Measurements from ENCODE around the gene ALDH7A1. TPM values are rescaled to one million over a fixed set of nuclear protein-coding genes. Genes with fewer than 3 reads are reported as not detected.

The ALDH7A1 gene
- total RNA-seq, 1 donor from 2014 or later, result 246 TPM

DNA sequence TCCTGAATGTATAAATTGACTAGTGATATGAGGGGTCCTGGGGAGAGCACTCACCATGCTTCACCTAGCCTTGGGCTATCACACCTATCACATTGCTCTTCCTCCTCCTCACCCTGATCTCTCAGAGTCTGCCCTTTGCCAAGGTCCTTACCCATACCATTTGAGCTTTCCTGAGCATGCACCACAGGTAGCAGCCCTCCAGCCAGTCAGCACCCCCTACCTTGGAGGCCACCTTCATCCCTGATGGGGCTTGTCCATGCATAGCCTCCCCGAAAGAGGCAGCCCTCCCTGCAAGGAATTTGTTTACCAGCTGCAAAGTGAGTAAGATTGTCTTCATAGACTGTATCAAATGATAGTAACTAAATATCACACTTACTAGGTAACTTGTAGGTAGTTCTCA is 83.1 kb downstream of the ALDH7A1 start:
- Mint-ChIP-seq H3K9me3 (ENCODE audit: low read depth) (no peaks in the 10 kb centered on the region), H3K4me1 (ENCODE audit: low read depth) (peaks cover 10% of the 10 kb centered on the region), H3K36me3 (ENCODE audit: insufficient read depth) (no peaks in the 10 kb centered on the region), H3K27ac (no peak overlapping the region), H3K4me3 (ENCODE audit: low read depth) (no peak overlapping the region), H3K27me3 (no peaks in the 10 kb centered on the region)
- TF ChIP-seq, protein P1, sequence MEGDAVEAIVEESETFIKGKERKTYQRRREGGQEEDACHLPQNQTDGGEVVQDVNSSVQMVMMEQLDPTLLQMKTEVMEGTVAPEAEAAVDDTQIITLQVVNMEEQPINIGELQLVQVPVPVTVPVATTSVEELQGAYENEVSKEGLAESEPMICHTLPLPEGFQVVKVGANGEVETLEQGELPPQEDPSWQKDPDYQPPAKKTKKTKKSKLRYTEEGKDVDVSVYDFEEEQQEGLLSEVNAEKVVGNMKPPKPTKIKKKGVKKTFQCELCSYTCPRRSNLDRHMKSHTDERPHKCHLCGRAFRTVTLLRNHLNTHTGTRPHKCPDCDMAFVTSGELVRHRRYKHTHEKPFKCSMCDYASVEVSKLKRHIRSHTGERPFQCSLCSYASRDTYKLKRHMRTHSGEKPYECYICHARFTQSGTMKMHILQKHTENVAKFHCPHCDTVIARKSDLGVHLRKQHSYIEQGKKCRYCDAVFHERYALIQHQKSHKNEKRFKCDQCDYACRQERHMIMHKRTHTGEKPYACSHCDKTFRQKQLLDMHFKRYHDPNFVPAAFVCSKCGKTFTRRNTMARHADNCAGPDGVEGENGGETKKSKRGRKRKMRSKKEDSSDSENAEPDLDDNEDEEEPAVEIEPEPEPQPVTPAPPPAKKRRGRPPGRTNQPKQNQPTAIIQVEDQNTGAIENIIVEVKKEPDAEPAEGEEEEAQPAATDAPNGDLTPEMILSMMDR (IDR thresholded peaks at IDR 0.05; ENCODE audit: unreplicated experiment), result no peak
- no peak for DNase-seq (ENCODE audit: low spot score, unreplicated experiment)

DNA sequence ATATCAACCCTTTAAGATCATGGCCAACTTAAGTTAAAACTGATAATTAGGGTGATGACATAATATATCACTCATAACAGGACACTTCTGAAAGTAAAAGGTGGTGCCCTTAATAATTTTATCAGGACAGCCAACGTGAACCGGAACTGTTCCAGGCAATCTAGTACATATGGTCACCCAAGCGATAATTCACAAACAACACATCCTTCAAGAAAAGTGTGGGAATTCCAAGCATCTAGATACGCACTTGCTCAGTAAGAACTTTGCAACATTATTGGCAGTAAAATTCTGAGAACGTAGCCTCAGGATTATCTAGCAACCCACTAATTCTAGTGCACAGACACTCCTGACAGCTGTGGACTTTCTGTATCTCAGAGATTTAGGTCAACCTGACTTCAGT is 85.7 kb downstream of the ALDH7A1 start:
- TF ChIP-seq, protein P1 (IDR thresholded peaks at IDR 0.05; ENCODE audit: unreplicated experiment), result no peak
- Mint-ChIP-seq H3K27me3 (no peaks in the 10 kb centered on the region), H3K4me3 (ENCODE audit: low read depth) (no peak overlapping the region), H3K4me1 (ENCODE audit: low read depth) (peaks cover under 1% of the 10 kb centered on the region), H3K36me3 (ENCODE audit: insufficient read depth) (no peaks in the 10 kb centered on the region), H3K27ac (no peak overlapping the region), H3K9me3 (ENCODE audit: low read depth) (no peaks in the 10 kb centered on the region)
- no peak for DNase-seq (ENCODE audit: low spot score, unreplicated experiment)

DNA sequence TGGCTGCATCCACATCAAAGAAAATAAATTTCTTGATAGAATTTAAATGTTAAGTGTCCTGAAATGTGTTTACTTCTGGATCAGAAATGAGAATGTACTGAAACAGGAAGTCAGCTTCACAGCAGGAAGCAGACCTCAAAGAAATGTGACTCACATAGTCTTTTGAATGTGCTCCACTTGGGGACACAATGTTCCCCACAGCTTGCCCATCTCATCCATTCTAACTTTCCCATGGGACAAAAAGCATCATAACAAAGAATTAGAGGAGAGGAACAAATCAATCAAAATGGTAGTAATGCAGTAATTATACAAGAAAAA is 86.1 kb downstream of the ALDH7A1 start:
- Mint-ChIP-seq H3K4me3 (ENCODE audit: low read depth) (no peak overlapping the region), H3K27ac (no peak overlapping the region), H3K36me3 (ENCODE audit: insufficient read depth) (no peaks in the 10 kb centered on the region), H3K27me3 (no peaks in the 10 kb centered on the region), H3K4me1 (ENCODE audit: low read depth) (no peaks in the 10 kb centered on the region), H3K9me3 (ENCODE audit: low read depth) (no peaks in the 10 kb centered on the region)
- no peak for DNase-seq (ENCODE audit: low spot score, unreplicated experiment)
- TF ChIP-seq, protein P1 (IDR thresholded peaks at IDR 0.05; ENCODE audit: unreplicated experiment), result no peak

DNA sequence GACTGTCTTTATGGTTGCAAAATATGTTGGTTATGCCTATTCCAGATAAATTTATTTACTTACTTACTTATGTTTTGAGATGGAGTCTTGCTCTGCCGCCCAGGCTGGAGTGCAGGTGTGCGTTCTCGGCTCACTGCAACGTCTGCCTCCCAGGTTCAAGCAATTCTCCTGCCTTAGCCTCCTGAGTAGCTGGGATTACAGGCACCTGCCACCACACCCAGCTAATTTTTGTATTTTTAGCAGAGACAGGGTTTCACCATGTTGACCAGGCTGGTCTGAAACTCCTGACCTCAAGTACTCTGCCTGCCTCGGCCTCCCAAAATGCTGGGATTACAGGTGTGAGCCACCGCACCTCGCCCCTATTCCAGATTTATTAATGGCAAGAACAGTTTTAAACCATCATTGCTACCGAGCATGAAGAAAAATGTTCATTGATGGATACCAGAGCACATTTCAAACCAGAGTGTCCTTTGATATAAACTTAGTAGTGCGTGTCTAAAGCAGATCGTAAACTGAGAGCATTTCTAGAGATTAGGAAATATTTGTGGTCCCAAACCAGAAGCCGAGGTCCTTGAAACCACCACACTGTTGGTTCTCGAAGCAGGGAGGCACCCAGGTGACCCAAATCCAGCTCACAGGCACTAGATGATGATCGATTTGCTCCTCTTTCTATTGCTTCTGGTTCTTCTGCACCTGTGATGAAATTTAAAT is 86.6 kb downstream of the ALDH7A1 start:
- Mint-ChIP-seq H3K27me3 (no peaks in the 10 kb centered on the region), H3K4me1 (ENCODE audit: low read depth) (peaks cover 4% of the 10 kb centered on the region), H3K4me3 (ENCODE audit: low read depth) (no peak overlapping the region), H3K27ac (no peak overlapping the region), H3K36me3 (ENCODE audit: insufficient read depth) (no peaks in the 10 kb centered on the region), H3K9me3 (ENCODE audit: low read depth) (no peaks in the 10 kb centered on the region)
- no peak for DNase-seq (ENCODE audit: low spot score, unreplicated experiment)
- TF ChIP-seq, protein P1 (IDR thresholded peaks at IDR 0.05; ENCODE audit: unreplicated experiment), result no peak

DNA sequence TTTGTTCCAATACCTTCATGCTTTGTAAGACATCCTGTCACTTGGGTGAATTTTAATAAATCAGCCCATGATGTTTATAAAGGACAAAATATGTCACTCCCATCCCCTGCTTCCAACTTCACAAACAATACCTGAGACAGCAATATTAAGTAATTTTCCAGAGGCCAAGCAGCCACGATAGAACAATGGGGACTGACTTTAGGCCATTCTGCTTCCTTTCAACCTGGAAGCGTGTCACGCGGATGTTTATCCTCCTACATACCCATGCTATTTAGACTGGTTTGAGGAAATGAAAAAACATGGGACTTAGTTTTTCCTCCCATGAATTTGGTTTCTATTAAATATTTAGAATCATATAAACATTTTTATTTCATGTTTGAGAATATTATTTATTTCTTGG is 88.9 kb downstream of the ALDH7A1 start:
- peaks cover 3% of the 10 kb centered on the region for H3K27me3 Mint-ChIP-seq
- no peak overlapping the region for H3K4me3 Mint-ChIP-seq (ENCODE audit: low read depth)
- TF ChIP-seq, protein P1 (IDR thresholded peaks at IDR 0.05; ENCODE audit: unreplicated experiment), result no peak
- no peaks in the 10 kb centered on the region for H3K36me3 Mint-ChIP-seq (ENCODE audit: insufficient read depth)
- no peak for DNase-seq (ENCODE audit: low spot score, unreplicated experiment)
- H3K4me1 Mint-ChIP-seq (ENCODE audit: low read depth), result peaks cover 4% of the 10 kb centered on the region
- no peaks in the 10 kb centered on the region for H3K9me3 Mint-ChIP-seq (ENCODE audit: low read depth)
- H3K27ac Mint-ChIP-seq, result no peak overlapping the region

Data from progenitor cell of endocrine pancreas (in vitro differentiated cells).